Measurements from ENCODE around the gene OTOP2.
"Not testable (repeated sequence)": the region's sequence is repeated elsewhere in the genome, so short reads cannot be mapped to it uniquely, and the experiment has no call there.

Gene OTOP2

GRCh38 chr17:74953134-74953687 is 29.1 kb downstream of the OTOP2 start:
- no peak for DNase-seq

DNA sequence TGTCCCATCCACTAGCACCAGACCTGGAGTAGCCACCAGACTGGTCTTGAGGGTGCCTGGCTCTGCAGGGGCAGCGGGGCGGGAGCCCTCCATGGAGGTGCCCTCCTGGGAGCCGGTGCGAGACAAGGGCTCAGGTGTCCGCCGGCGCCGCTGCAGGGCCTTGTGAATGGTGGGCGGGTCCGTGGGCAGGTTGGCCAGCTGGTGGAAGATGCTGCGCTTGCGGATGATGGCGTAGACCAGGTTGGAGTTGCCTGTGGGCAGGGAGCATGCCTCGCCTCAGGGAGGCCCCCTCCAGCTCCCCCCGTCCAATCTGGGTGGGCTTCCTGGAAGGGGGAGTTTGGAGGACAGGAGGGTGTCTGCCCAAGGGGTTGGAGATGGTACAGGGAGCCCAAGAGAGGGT is 30.0 kb downstream of the OTOP2 start:
- DNase-seq, result no peak

DNA sequence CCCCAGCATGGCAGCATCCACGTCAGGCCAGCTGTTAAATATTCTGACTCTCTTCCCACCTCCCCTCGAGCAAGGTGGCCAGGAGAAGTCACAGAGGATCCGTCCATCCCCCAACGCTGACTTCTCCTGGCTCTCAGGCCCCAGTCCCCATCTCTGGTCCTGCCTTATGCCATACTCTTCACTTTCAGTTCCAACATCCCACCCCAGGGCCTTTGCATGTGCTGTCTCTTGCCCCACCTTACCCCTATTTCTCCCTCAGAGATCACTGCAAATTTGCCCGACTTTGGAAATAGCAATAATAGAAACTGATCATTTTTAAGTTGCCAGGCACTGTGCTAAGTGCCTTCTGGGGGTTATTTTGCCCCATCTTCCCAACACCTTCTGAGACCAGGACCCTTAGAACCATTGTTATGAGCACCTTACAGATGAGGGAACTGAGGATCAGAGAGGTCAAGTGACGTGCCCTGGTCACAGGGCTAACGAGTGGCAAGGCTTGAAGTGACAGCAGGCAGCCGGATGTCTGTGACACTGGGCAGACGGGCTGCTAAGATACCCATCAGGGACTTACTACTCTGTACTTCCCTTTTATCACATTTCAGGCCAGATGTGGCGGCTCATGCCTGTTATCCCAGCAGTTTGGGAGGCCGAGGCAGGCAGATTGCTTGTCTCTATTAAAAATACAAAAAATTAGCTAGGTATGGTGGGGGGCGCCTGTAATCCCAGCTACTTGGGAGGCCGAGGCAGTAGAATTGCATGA is 30.8 kb downstream of the OTOP2 start:
- no peak for DNase-seq

- no peak for DNase-seq
Measured at GRCh38 chr17:74956093-74956492, 32.0 kb downstream of the OTOP2 start.

DNA sequence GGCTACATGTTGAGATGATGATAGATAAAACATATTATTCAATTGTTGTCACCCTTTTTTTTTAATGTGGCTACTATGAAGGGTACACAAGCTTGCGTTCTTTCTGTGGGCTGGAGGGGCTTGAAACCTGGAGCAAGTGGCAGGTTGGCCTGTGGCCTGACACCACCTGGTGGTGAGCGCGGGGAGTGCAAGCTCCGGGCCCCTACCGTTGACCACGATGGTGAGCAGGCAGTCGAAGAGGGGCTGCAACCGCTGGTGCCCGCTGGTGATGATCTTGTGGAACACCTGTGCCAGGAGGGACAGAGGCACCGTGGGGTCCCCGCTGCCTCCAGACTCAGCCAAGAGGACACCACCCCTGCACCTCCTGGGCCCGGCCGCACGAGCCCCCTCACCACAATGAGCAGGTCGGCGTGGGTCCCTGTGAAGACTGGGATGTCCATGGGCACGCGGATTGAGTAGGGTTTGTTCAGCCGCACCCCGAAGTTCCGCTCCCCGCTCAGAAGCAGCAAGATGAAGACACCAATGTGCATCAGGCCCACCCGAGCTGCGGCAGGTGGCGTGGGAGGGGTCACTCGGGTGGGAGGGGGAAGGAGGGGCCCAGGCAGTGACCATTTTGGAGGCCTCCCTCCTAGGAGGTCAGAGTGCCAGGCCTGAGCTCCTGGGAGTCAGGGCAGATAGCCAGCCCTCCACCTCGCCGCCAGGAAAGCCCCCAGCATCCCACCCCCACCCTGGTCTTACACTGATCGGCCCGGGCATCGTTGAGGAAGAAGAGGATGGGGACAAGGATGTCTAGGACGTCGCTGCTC is 34.1 kb downstream of the OTOP2 start:
- DNase-seq, result peak; percentile 84

DNA sequence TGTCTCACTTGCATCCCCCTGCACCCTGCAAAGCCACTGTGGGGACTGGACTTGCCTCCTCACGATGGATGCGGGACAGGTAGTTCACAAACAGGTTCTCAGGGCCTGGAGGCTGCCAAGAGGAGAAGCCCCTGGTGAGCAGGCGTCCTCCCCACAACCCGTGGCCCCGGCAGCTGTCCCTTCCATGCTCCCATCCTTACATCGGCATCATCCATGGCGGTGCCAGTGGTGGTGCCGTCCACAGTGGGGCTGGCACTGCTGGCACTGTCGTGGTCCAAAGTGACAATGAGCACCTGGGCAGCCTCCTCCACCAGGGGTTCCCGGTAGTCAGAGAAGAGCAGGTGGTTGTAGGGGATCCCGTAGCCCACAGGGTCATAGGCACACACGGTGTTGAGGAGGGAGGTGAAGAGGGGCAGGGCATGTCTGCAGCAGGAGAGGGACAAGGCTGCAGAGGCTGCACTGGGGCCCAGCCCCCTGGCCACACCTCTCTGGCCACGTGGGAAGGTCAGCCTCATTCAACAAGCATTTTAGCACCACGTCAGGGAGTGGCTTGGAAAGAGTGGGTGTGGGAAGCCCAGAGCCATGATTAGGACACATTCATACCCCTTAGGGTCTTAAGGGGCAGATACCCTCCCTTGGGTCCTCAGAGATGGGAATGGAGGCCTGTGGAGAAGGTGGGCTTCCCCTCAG is 35.9 kb downstream of the OTOP2 start:
- DNase-seq, result no peak

DNA sequence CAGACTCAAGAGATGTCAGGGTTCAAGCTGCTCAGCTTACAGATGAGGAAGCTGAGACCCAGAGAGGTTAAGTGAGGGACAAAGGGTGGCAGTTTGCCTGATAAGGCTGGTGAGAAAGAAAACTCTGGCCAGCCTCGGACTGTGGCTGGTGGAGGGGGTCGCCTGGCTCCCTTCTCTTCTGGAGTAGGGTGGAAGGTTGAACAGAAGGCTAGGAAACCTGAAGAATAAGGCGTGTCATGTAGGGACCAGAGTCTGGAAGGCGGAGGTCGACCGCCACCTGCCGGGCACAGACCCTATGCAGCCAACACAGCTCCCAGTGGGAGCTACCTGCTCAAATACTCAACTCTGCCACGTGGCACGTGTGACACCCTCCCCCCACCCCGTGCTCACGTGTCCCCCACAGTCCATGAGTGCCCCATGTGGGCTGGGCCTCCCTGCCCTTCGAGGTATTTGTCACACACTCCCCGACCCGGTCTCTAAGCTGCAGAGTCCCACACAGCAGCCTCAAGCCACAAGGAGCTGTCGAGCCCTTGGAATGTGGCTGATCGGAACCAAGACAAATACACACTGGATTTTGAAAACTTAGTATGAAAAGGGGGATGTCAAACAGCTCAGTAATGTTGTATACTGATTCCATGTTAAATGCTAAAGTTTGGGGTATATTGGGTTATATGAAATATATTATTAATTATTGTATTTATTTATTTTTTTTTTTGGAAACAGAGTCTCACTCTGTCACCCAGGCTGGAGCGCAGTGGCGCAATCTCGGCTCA is 36.7 kb downstream of the OTOP2 start:
- DNase-seq, result peak; percentile 76

DNA sequence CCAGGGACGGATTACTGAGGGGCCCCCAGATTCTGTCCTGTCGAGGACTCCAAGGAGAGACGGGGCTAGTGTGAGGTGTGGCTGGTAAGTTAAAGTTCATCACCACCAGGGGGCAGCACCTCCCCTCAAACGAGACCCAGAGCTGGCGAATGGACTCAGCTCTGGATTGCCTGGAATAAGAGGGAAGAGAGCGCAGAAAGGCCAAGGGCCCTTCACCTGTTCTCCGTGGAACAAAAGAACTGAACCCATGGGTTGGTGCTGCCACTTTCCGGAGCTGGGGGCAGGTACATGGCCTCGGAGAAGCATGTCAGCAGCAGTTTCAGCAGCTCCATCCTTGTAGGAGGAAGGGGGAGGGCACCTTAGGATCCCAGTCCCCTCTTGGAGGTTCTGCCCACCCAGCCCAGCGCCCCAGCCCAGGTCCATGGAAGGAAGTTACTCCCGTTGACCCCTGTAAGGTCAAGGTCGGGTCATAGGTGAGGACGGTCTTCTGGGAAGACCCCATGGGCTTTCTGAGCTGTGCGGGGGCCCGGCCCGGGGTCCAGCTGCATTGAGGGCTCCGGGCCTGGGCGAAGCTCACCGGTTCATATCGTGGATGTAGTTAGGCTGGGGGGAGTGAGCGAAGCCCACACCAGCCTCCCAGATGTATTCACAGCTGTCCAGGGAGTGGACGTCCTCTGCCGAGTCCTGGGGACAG is 37.7 kb downstream of the OTOP2 start:
- DNase-seq, result peak; percentile 73

DNA sequence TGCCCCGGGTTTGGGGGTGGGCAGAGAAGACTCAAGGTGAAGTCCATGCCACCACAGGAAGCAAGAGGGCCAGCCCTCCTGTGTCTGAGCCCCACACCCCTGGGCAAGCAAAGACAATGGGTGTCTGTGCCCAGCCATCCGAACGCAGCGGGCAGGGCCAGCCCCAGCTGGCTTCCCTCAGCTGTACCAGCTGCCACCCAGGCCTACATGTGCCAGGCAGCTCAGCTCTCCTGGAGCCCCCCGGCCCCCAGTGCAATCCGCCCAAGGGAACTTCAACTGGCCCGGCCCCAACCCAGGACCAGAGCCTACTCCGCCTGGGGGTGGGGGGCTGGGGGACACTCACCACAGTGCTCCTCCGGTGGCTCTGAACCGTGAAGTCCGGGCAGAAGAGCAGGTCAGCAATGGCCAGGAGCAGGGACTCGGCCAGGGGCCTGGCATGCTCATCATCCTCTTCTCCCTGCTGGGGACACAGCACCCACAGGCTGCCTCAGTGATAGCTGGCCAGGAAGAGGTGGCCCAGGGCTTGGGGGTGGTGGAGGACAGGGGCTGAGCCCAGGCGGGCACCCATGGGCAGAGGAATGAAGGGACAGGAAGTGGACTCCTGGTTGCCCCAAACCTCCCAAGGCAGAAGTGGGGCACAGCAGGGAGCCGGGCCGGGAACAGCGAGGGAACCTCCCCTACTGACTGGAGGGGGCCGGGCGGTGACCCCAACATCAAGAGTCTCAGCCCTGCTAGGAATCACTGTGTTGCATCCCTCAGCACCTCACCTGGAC is 38.7 kb downstream of the OTOP2 start:
- DNase-seq, result no peak

- no peak for DNase-seq
Measured at GRCh38 chr17:74963656-74964055, 39.6 kb downstream of the OTOP2 start.

DNA sequence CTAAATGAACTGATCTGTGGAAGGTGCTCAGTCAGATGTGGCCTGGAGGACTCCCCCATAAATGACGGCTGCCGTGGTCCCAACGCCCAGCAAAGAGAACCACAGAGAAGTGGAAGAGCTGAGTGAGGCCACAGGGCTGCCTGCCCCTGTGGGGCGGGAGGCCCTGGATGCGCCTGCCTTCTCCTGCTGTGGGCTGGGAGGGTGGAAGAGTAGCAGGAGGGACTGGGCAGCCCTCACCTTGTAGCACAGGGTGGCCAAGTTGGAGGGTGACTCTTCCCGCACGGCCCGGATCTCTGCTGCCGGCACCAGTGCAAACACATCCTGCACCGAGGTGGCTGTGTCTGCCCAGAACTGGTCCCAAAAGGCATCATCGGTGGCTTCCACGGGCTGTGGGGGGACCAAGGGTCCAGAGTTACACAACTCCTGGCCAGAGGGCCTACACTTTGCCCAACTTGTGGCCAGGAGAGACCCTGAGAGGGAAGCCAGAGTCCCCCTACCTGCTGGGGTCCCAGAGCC is 40.2 kb downstream of the OTOP2 start:
- no peak for DNase-seq

- no peak for DNase-seq
Measured at GRCh38 chr17:74964988-74965622, 41.0 kb downstream of the OTOP2 start.

- DNase-seq, result no peak
Measured at GRCh38 chr17:74968361-74968780, 44.3 kb downstream of the OTOP2 start.

DNA sequence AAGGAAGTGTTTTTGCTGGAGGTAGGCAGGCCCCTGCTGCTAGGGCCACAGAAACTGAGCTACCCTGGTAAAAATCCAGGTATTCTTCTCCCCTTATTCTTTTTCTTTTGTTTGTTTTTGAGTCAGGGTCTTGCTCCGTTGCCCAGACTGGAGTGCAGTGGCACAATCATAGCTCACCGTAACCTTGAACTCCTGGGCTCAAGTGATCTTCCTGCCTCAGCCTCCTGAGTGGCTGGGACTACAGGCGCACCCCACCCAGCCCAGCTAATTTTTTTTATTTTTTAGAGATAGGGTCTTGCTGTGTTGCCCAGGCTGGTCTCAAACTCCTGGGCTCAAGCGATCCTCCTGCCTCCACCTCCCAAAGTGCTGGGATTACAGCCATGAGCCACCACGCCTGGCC is 45.4 kb downstream of the OTOP2 start:
- DNase-seq, result not testable (repeated sequence)

DNA sequence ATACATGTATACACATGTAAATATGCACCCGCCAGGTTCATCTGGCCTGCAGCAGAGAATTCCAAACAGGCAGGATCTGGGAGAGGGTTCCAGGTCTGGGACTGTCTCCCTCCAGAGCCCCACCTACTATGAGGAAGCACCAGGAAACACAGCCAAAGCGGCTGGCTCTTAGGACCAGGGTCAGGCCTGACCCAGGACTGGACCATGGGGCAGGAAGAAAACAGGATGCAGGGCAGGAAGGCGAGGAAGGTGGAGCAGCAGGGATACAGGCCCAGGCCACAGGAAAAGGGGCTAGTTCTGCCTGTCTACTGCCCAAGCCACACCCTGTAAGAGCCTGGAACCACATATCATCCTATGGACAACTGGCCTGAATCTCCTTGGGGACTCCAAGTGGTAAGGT is 46.3 kb downstream of the OTOP2 start:
- no peak for DNase-seq

GRCh38 chr17:74971069-74971841 is 47.2 kb downstream of the OTOP2 start:
- DNase-seq, result no peak

DNA sequence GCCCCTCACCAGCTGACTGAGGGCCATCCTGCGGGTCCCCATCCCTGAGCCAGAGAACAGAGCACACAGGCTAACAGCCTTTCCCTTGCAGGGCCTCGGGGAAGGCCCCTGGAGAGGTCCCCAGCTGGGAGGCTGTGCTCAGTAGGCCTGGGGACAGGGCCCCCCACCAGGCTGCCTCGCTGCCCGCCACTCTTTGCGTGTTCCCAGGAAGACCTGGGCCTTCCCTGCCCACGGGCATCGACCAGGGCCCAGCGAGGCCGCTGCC is 47.7 kb downstream of the OTOP2 start:
- DNase-seq, result no peak

GRCh38 chr17:74972107-74972972 is 48.3 kb downstream of the OTOP2 start, which contains the start of gene HID1:
Gene HID1, minus strand, starts transcription at chr17:74972759. Its CDS starts 103 bp downstream, at chr17:74972656.
- no peak for DNase-seq

DNA sequence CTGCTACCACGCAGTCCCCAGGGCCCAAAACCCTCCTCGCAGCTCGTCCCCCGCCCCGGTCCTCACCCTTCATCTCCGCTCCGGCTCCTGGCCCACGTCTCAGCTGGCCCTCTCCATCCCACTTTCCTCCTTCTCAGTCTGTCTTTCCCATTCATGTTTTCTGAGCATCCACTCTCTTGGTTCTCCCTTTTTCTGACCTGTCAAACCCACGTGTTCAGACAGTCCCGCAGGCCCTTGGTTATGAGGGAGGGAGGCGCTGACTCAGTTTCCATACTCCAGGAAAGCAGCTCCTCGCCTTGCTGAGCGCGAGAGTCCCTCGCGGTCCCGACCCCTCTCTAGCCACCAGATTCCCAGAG is 48.9 kb downstream of the OTOP2 start:
- no peak for DNase-seq
